ENCODE measurements around the gene MYO5B. TPM values are rescaled to one million over a fixed set of nuclear protein-coding genes. Genes with fewer than 3 reads are reported as not detected.

The MYO5B gene
- total and polyA plus RNA-seq, 4 donors: 5.4 to 23.4 (median 11.4) TPM

DNA sequence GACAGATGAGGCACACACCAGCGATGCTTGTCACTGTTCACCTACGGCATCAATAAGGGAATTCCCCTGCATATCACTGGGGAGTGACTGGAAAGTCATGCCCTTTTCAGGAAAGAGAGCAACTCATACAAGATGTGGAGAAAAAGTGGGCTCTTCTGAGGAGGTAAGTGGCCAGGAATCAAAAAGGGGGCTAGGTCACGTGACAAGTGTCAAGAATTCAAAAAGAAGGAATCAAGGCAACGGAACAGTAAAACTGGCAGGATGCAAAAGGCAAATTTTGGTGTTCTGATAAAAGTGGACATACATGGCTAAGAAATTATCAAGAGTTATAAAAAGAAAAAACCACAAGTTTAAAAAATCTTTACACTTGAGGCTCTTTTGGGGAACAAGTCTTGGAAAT, 190.9 kb downstream of the MYO5B start:
- 79% methylated on average over 4 of the region's 4 CpGs for WGBS
- H3K36me3 ChIP-seq (ENCODE audit: control insufficient read depth in 4 of 4, insufficient read depth in 3 of 4, low read depth in 1 of 4, low read length in 3 of 4): no peaks in the 10 kb centered on the region
- H3K4me1 ChIP-seq (ENCODE audit: control insufficient read depth in 4 of 4, insufficient read depth in 4 of 4, low read length in 3 of 4): no peaks in the 10 kb centered on the region
- no peak for DNase-seq (ENCODE audit: low spot score)
- H3K4me3 ChIP-seq (ENCODE audit: low read depth in 1 of 3, low read length in 3 of 3): no peak overlapping the region
- no peak overlapping the region for H3K9ac ChIP-seq (ENCODE audit: low read depth in 1 of 2, low read length in 2 of 2)
- H3K9me3 ChIP-seq (ENCODE audit: control insufficient read depth in 4 of 4, low read length in 3 of 4): no peaks in the 10 kb centered on the region
- TF ChIP-seq FOXA1 (IDR thresholded peaks at IDR 0.05): no peak
- TF ChIP-seq RXRA (IDR thresholded peaks at IDR 0.05): no peak
- no peak for TF ChIP-seq EGR1 (IDR thresholded peaks at IDR 0.05; ENCODE audit: low read depth in 2 of 2)
- no peak for TF ChIP-seq HNF4G (IDR thresholded peaks at IDR 0.05)
- TF ChIP-seq FOXA2 (IDR thresholded peaks at IDR 0.05): no peak
- no peak for TF ChIP-seq NR2F2 (IDR thresholded peaks at IDR 0.05)
- no peak for TF ChIP-seq RAD21 (IDR thresholded peaks at IDR 0.05)
- TF ChIP-seq, protein P1, sequence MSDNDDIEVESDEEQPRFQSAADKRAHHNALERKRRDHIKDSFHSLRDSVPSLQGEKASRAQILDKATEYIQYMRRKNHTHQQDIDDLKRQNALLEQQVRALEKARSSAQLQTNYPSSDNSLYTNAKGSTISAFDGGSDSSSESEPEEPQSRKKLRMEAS (IDR thresholded peaks at IDR 0.05): no peak
- no peak for TF ChIP-seq TAF1 (conservative IDR thresholded peaks at IDR 0.05)
- no peak for TF ChIP-seq SP1 (IDR thresholded peaks at IDR 0.05)
- TF ChIP-seq, protein P2, sequence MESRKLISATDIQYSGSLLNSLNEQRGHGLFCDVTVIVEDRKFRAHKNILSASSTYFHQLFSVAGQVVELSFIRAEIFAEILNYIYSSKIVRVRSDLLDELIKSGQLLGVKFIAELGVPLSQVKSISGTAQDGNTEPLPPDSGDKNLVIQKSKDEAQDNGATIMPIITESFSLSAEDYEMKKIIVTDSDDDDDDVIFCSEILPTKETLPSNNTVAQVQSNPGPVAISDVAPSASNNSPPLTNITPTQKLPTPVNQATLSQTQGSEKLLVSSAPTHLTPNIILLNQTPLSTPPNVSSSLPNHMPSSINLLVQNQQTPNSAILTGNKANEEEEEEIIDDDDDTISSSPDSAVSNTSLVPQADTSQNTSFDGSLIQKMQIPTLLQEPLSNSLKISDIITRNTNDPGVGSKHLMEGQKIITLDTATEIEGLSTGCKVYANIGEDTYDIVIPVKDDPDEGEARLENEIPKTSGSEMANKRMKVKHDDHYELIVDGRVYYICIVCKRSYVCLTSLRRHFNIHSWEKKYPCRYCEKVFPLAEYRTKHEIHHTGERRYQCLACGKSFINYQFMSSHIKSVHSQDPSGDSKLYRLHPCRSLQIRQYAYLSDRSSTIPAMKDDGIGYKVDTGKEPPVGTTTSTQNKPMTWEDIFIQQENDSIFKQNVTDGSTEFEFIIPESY (IDR thresholded peaks at IDR 0.05): no peak
- no peak overlapping the region for H3K27ac ChIP-seq (ENCODE audit: low read depth in 1 of 2, low read length in 2 of 2)
- H3K27me3 ChIP-seq (ENCODE audit: control insufficient read depth in 4 of 4, insufficient read depth in 4 of 4, low read length in 3 of 4): no peaks in the 10 kb centered on the region

DNA sequence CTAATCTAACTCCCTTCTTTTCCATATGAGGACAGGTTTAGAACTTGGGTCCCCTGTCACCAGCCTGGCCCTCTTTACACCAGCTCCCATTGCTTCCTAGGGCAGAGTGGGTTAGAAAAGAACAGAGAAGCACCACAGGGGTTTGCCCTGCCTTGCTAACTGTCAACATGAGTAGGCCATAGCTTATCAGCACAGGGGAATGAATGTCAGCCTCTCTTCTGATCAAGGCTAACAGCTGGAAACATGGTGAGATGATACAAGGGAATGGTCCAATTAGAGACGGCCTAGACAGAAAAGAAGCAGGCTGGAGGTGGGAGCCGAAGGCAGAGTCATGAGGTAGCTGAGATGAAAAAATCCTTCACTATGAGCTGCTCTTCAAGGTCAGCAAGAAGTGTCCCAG, 192.2 kb downstream of the MYO5B start:
- H3K4me1 ChIP-seq (ENCODE audit: control insufficient read depth in 4 of 4, insufficient read depth in 4 of 4, low read length in 3 of 4): no peaks in the 10 kb centered on the region
- H3K27ac ChIP-seq (ENCODE audit: low read depth in 1 of 2, low read length in 2 of 2): no peak overlapping the region
- no peak overlapping the region for H3K9ac ChIP-seq (ENCODE audit: low read depth in 1 of 2, low read length in 2 of 2)
- no peaks in the 10 kb centered on the region for H3K9me3 ChIP-seq (ENCODE audit: control insufficient read depth in 4 of 4, low read length in 3 of 4)
- TF ChIP-seq TAF1 (conservative IDR thresholded peaks at IDR 0.05): no peak
- TF ChIP-seq HNF4A (conservative IDR thresholded peaks at IDR 0.05): no peak
- TF ChIP-seq RAD21 (IDR thresholded peaks at IDR 0.05): no peak
- no peak for TF ChIP-seq RXRA (IDR thresholded peaks at IDR 0.05)
- no peak for TF ChIP-seq FOXA2 (IDR thresholded peaks at IDR 0.05)
- no peak for TF ChIP-seq SP1 (IDR thresholded peaks at IDR 0.05)
- TF ChIP-seq EGR1 (IDR thresholded peaks at IDR 0.05; ENCODE audit: low read depth in 2 of 2): no peak
- TF ChIP-seq, protein P3, sequence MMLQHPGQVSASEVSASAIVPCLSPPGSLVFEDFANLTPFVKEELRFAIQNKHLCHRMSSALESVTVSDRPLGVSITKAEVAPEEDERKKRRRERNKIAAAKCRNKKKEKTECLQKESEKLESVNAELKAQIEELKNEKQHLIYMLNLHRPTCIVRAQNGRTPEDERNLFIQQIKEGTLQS (IDR thresholded peaks at IDR 0.05): no peak
- no peak for TF ChIP-seq HNF4G (IDR thresholded peaks at IDR 0.05)
- no peak for TF ChIP-seq JUND (IDR thresholded peaks at IDR 0.05)
- TF ChIP-seq, protein P4, sequence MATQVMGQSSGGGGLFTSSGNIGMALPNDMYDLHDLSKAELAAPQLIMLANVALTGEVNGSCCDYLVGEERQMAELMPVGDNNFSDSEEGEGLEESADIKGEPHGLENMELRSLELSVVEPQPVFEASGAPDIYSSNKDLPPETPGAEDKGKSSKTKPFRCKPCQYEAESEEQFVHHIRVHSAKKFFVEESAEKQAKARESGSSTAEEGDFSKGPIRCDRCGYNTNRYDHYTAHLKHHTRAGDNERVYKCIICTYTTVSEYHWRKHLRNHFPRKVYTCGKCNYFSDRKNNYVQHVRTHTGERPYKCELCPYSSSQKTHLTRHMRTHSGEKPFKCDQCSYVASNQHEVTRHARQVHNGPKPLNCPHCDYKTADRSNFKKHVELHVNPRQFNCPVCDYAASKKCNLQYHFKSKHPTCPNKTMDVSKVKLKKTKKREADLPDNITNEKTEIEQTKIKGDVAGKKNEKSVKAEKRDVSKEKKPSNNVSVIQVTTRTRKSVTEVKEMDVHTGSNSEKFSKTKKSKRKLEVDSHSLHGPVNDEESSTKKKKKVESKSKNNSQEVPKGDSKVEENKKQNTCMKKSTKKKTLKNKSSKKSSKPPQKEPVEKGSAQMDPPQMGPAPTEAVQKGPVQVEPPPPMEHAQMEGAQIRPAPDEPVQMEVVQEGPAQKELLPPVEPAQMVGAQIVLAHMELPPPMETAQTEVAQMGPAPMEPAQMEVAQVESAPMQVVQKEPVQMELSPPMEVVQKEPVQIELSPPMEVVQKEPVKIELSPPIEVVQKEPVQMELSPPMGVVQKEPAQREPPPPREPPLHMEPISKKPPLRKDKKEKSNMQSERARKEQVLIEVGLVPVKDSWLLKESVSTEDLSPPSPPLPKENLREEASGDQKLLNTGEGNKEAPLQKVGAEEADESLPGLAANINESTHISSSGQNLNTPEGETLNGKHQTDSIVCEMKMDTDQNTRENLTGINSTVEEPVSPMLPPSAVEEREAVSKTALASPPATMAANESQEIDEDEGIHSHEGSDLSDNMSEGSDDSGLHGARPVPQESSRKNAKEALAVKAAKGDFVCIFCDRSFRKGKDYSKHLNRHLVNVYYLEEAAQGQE (IDR thresholded peaks at IDR 0.05): no peak
- no peak for TF ChIP-seq NR2F2 (IDR thresholded peaks at IDR 0.05)
- TF ChIP-seq, protein P1 (IDR thresholded peaks at IDR 0.05): no peak
- no peak for TF ChIP-seq GABPA (IDR thresholded peaks at IDR 0.05 in 1 of 2, conservative IDR thresholded peaks at IDR 0.05 in 1 of 2)
- no peak for TF ChIP-seq FOXA1 (IDR thresholded peaks at IDR 0.05)
- TF ChIP-seq, protein P2 (IDR thresholded peaks at IDR 0.05): no peak
- TF ChIP-seq YY1 (IDR thresholded peaks at IDR 0.05): no peak
- TF ChIP-seq, protein P5, sequence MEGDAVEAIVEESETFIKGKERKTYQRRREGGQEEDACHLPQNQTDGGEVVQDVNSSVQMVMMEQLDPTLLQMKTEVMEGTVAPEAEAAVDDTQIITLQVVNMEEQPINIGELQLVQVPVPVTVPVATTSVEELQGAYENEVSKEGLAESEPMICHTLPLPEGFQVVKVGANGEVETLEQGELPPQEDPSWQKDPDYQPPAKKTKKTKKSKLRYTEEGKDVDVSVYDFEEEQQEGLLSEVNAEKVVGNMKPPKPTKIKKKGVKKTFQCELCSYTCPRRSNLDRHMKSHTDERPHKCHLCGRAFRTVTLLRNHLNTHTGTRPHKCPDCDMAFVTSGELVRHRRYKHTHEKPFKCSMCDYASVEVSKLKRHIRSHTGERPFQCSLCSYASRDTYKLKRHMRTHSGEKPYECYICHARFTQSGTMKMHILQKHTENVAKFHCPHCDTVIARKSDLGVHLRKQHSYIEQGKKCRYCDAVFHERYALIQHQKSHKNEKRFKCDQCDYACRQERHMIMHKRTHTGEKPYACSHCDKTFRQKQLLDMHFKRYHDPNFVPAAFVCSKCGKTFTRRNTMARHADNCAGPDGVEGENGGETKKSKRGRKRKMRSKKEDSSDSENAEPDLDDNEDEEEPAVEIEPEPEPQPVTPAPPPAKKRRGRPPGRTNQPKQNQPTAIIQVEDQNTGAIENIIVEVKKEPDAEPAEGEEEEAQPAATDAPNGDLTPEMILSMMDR (IDR thresholded peaks at IDR 0.05; ENCODE audit: low read depth, low read length, missing input control): no peak
- H3K36me3 ChIP-seq (ENCODE audit: control insufficient read depth in 4 of 4, insufficient read depth in 3 of 4, low read depth in 1 of 4, low read length in 3 of 4): no peaks in the 10 kb centered on the region
- WGBS: 90% methylated on average over 2 of the region's 2 CpGs
- no peak for DNase-seq (ENCODE audit: low spot score)
- no peaks in the 10 kb centered on the region for H3K27me3 ChIP-seq (ENCODE audit: control insufficient read depth in 4 of 4, insufficient read depth in 4 of 4, low read length in 3 of 4)
- no peak overlapping the region for H3K4me3 ChIP-seq (ENCODE audit: low read depth in 1 of 3, low read length in 3 of 3)

All from liver (tissue), 9 donors.